NB4 (cell line): ENCODE measurements around the gene GRID1.

Experiments
- CTCF ChIP-seq: IDR thresholded peaks from one replicate; pipeline ENCODE4 v1.5.1; 2012; ENCODE audit warnings: low read depth, low read length
- MAX ChIP-seq: IDR thresholded peaks from 2 replicates; pipeline ENCODE4 v1.6.1; 2011; ENCODE audit warnings: low read depth, low read length

- no peak for TF ChIP-seq MAX
- TF ChIP-seq CTCF: no peak
Observed at GRCh38 chr10:86172301-86172700, 194.3 kb downstream of the GRID1 start.
